H1 (cell line): ENCODE results near the gene RAB5B. TPM values are rescaled to one million over a fixed set of nuclear protein-coding genes. Genes with fewer than 3 reads are reported as not detected.

Experiments
- BACH1 ChIP-seq: IDR thresholded peaks from 2 replicates; pipeline ENCODE4 v1.6.1; 2012; ENCODE audit warnings: low read length, improper control_type of control experiment
- CBX8 ChIP-seq: fragments of 300-800, 300-1000 bp; sonication (generic); IDR thresholded peaks from 2 replicates; pipeline ENCODE4 v1.7.1; 2016; ENCODE audit warnings: low read depth, low read length, borderline replicate concordance
- JUND ChIP-seq: IDR thresholded peaks from 2 replicates; pipeline ENCODE4 v1.6.1; 2011; ENCODE audit warnings: mild to moderate bottlenecking, improper control_type of control experiment, low read length
- RAD21 ChIP-seq, 2 experiments: IDR thresholded peaks in 1 of 2; conservative IDR thresholded peaks in 1 of 2; 2 replicates each; pipeline ENCODE4 v1.6.1; 2011; ENCODE audit warnings: low read depth in 2 of 2, low read length in 2 of 2, improper control_type of control experiment in 1 of 2, inconsistent platforms in 1 of 2, mild to moderate bottlenecking in 1 of 2, moderate library complexity in 1 of 2
- TCF12 ChIP-seq: IDR thresholded peaks from 2 replicates; pipeline ENCODE4 v1.6.1; 2011; ENCODE audit warnings: low read depth, mild to moderate bottlenecking, low read length
- polyA plus RNA-seq, 7 experiments: library from polyadenylated mRNA; depleted of rRNA in 3 of 7; stranded (reverse) in 5 of 7; unstranded in 2 of 7; fragments of >200 nt in 5 of 7; fragments of 200-250 nt in 2 of 7; gene quantifications; 1 replicate in 5 of 7; 2 replicates in 1 of 7; 4 replicates in 1 of 7; pipeline versions ENCODE4 v1.2.1 to v1.2.3, GENCODE V29; 2011 to 2013; ENCODE audit warnings: missing spikeins in 2 of 7, mixed read lengths in 2 of 7
- total RNA-seq: library from RNA; stranded (reverse); fragmentation: NEBNext Ultra II Directional; extraction: Animal tissue kit (Norgen Biotek cat#: 25700); gene quantifications from 2 replicates; pipeline ENCODE4 v1.2.1, GENCODE V29; 2021
- TF ChIP-seq, protein P1 (sequence below): fragments of 300-600 bp; sonication (generic); IDR thresholded peaks from 2 replicates; pipeline ENCODE4 v1.7.1; 2012; ENCODE audit warnings: low read length, moderate library complexity, mild to moderate bottlenecking, inconsistent platforms; ENCODE audit not compliant: insufficient replicate concordance
- TF ChIP-seq, protein P2 (sequence below): IDR thresholded peaks from 2 replicates; pipeline ENCODE4 v1.6.1; 2012; ENCODE audit warnings: inconsistent platforms

RAB5B gene
- total and polyA plus RNA-seq, 2 of the 8 experiments (the other 6 are each of a cell fraction or from before 2014, with no cell fraction given) = 56.7 to 62.4 TPM

DNA sequence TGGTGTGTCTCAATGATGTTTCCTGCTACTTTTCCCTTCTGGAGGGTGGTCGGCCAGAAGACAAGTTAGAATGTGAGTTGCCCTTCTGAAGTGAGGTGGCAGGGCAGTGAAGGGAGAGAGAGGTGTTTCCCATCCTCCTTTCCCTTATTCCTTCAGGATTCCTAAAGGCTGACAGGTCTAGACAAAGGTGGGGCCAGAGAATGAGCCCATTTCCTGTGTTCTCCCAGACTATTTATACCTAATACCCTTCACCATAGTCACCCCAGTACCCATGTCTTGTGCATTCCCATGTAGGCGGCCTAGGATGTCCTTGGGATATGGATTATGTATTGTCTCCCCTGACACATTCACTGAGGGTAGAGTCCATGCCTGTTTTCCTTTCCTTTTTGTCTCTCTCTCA, 35.9 kb upstream of the RAB5B start (continued):
- TF ChIP-seq, protein P1, sequence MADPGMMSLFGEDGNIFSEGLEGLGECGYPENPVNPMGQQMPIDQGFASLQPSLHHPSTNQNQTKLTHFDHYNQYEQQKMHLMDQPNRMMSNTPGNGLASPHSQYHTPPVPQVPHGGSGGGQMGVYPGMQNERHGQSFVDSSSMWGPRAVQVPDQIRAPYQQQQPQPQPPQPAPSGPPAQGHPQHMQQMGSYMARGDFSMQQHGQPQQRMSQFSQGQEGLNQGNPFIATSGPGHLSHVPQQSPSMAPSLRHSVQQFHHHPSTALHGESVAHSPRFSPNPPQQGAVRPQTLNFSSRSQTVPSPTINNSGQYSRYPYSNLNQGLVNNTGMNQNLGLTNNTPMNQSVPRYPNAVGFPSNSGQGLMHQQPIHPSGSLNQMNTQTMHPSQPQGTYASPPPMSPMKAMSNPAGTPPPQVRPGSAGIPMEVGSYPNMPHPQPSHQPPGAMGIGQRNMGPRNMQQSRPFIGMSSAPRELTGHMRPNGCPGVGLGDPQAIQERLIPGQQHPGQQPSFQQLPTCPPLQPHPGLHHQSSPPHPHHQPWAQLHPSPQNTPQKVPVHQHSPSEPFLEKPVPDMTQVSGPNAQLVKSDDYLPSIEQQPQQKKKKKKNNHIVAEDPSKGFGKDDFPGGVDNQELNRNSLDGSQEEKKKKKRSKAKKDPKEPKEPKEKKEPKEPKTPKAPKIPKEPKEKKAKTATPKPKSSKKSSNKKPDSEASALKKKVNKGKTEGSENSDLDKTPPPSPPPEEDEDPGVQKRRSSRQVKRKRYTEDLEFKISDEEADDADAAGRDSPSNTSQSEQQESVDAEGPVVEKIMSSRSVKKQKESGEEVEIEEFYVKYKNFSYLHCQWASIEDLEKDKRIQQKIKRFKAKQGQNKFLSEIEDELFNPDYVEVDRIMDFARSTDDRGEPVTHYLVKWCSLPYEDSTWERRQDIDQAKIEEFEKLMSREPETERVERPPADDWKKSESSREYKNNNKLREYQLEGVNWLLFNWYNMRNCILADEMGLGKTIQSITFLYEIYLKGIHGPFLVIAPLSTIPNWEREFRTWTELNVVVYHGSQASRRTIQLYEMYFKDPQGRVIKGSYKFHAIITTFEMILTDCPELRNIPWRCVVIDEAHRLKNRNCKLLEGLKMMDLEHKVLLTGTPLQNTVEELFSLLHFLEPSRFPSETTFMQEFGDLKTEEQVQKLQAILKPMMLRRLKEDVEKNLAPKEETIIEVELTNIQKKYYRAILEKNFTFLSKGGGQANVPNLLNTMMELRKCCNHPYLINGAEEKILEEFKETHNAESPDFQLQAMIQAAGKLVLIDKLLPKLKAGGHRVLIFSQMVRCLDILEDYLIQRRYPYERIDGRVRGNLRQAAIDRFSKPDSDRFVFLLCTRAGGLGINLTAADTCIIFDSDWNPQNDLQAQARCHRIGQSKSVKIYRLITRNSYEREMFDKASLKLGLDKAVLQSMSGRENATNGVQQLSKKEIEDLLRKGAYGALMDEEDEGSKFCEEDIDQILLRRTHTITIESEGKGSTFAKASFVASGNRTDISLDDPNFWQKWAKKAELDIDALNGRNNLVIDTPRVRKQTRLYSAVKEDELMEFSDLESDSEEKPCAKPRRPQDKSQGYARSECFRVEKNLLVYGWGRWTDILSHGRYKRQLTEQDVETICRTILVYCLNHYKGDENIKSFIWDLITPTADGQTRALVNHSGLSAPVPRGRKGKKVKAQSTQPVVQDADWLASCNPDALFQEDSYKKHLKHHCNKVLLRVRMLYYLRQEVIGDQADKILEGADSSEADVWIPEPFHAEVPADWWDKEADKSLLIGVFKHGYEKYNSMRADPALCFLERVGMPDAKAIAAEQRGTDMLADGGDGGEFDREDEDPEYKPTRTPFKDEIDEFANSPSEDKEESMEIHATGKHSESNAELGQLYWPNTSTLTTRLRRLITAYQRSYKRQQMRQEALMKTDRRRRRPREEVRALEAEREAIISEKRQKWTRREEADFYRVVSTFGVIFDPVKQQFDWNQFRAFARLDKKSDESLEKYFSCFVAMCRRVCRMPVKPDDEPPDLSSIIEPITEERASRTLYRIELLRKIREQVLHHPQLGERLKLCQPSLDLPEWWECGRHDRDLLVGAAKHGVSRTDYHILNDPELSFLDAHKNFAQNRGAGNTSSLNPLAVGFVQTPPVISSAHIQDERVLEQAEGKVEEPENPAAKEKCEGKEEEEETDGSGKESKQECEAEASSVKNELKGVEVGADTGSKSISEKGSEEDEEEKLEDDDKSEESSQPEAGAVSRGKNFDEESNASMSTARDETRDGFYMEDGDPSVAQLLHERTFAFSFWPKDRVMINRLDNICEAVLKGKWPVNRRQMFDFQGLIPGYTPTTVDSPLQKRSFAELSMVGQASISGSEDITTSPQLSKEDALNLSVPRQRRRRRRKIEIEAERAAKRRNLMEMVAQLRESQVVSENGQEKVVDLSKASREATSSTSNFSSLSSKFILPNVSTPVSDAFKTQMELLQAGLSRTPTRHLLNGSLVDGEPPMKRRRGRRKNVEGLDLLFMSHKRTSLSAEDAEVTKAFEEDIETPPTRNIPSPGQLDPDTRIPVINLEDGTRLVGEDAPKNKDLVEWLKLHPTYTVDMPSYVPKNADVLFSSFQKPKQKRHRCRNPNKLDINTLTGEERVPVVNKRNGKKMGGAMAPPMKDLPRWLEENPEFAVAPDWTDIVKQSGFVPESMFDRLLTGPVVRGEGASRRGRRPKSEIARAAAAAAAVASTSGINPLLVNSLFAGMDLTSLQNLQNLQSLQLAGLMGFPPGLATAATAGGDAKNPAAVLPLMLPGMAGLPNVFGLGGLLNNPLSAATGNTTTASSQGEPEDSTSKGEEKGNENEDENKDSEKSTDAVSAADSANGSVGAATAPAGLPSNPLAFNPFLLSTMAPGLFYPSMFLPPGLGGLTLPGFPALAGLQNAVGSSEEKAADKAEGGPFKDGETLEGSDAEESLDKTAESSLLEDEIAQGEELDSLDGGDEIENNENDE = no peak
- TF ChIP-seq BACH1 (no peak), TCF12 (no peak), RAD21 (IDR thresholded peaks at IDR 0.05 in 1 of 2, conservative IDR thresholded peaks at IDR 0.05 in 1 of 2; ENCODE audit: low read depth in 2 of 2, low read length in 2 of 2) (no peak), JUND (no peak), CBX8 (no peak)
- TF ChIP-seq, protein P2, sequence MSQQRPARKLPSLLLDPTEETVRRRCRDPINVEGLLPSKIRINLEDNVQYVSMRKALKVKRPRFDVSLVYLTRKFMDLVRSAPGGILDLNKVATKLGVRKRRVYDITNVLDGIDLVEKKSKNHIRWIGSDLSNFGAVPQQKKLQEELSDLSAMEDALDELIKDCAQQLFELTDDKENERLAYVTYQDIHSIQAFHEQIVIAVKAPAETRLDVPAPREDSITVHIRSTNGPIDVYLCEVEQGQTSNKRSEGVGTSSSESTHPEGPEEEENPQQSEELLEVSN = no peak
- TF ChIP-seq, all 59 proteins: peak for 0
